K562 (cell line): ENCODE results near the gene PRDX3.

ENCODE experiments used
- EP300 ChIP-seq: IDR thresholded peaks from 2 replicates; pipeline ENCODE4 v1.6.1; 2012; ENCODE audit warnings: low read length, improper control_type of control experiment
- KDM5B ChIP-seq: fragments of 200-600 bp; sonication (generic); IDR thresholded peaks from 2 replicates; pipeline ENCODE4 v1.6.1; 2012; ENCODE audit warnings: low read depth, mild to moderate bottlenecking, moderate library complexity, low read length, control low read depth, inconsistent platforms; ENCODE audit not compliant: insufficient replicate concordance
- POLR2A ChIP-seq: fragments of 450-650 bp; conservative IDR thresholded peaks from 2 replicates; pipeline ENCODE4 v1.6.1; 2016
- RBM17 ChIP-seq: fragments of 200-400 bp; formaldehyde crosslinking; IDR thresholded peaks from 2 replicates; pipeline ENCODE4 v1.6.1; 2017; ENCODE audit warnings: low read depth, mild to moderate bottlenecking, low read length, borderline replicate concordance
- SIRT6 ChIP-seq: IDR thresholded peaks from one replicate; pipeline ENCODE4 v1.6.1; 2012; ENCODE audit warnings: low read depth, mild to moderate bottlenecking, control low read depth, inconsistent platforms, low read length, moderate library complexity
- SMAD1 ChIP-seq: fragments of 150-350 bp; IDR thresholded peaks from 2 replicates; pipeline ENCODE4 v1.6.1; 2014; ENCODE audit warnings: low read length, low read depth; ENCODE audit not compliant: partially characterized antibody
- ZFX ChIP-seq: sonication (generic); formaldehyde crosslinking; IDR thresholded peaks from 2 replicates; pipeline ENCODE4 v1.8.0; 2022; ENCODE audit warnings: mild to moderate bottlenecking, missing genetic modification reagents, moderate library complexity
- ZNF311 ChIP-seq: fragments of 250-450 bp; sonication (Bioruptor Pico); IDR thresholded peaks from 2 replicates; pipeline ENCODE4 v1.4.0; 2020; ENCODE audit warnings: mild to moderate bottlenecking, moderate library complexity
- ZNF316 ChIP-seq: fragments of 450-650 bp; IDR thresholded peaks from 2 replicates; pipeline ENCODE4 v1.6.1; 2016
- ZNF408 ChIP-seq: fragments of 250-450 bp; sonication (Bioruptor Pico); IDR thresholded peaks from 2 replicates; pipeline ENCODE4 v1.4.0; 2020; ENCODE audit warnings: low read depth, mild to moderate bottlenecking, moderate library complexity
- TF ChIP-seq, protein P1 (sequence below), 2 experiments: fragments of 450-650 bp in 1 of 2; IDR thresholded peaks; 2 replicates each; pipeline ENCODE4 v1.6.1; 2011 to 2017; ENCODE audit warnings: low read depth in 2 of 2, antibody characterized with exemption in 1 of 2, borderline replicate concordance in 1 of 2, low read length in 1 of 2, mild to moderate bottlenecking in 1 of 2, mixed read lengths in 1 of 2; ENCODE audit not compliant: control insufficient read depth in 1 of 2
- TF ChIP-seq, protein P2 (sequence below): fragments of 450-650 bp; IDR thresholded peaks from 2 replicates; pipeline ENCODE4 v1.6.1; 2016; ENCODE audit warnings: mild to moderate bottlenecking

- TF ChIP-seq RBM17 (no peak), EP300 (no peak), POLR2A (no peak), ZNF316 (no peak), ZNF311 (CRISPR knock-in tag) (no peak), KDM5B (no peak), ZNF408 (CRISPR knock-in tag) (no peak), SIRT6 (no peak), ZFX (CRISPR knock-in tag) (no peak), SMAD1 (no peak)
- TF ChIP-seq, protein P1, sequence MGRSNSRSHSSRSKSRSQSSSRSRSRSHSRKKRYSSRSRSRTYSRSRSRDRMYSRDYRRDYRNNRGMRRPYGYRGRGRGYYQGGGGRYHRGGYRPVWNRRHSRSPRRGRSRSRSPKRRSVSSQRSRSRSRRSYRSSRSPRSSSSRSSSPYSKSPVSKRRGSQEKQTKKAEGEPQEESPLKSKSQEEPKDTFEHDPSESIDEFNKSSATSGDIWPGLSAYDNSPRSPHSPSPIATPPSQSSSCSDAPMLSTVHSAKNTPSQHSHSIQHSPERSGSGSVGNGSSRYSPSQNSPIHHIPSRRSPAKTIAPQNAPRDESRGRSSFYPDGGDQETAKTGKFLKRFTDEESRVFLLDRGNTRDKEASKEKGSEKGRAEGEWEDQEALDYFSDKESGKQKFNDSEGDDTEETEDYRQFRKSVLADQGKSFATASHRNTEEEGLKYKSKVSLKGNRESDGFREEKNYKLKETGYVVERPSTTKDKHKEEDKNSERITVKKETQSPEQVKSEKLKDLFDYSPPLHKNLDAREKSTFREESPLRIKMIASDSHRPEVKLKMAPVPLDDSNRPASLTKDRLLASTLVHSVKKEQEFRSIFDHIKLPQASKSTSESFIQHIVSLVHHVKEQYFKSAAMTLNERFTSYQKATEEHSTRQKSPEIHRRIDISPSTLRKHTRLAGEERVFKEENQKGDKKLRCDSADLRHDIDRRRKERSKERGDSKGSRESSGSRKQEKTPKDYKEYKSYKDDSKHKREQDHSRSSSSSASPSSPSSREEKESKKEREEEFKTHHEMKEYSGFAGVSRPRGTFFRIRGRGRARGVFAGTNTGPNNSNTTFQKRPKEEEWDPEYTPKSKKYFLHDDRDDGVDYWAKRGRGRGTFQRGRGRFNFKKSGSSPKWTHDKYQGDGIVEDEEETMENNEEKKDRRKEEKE (IDR thresholded peaks at IDR 0.05; ENCODE audit: borderline replicate concordance in 1 of 2, control insufficient read depth in 1 of 2, low read depth in 2 of 2, low read length in 1 of 2) = no peak
- TF ChIP-seq, protein P2, sequence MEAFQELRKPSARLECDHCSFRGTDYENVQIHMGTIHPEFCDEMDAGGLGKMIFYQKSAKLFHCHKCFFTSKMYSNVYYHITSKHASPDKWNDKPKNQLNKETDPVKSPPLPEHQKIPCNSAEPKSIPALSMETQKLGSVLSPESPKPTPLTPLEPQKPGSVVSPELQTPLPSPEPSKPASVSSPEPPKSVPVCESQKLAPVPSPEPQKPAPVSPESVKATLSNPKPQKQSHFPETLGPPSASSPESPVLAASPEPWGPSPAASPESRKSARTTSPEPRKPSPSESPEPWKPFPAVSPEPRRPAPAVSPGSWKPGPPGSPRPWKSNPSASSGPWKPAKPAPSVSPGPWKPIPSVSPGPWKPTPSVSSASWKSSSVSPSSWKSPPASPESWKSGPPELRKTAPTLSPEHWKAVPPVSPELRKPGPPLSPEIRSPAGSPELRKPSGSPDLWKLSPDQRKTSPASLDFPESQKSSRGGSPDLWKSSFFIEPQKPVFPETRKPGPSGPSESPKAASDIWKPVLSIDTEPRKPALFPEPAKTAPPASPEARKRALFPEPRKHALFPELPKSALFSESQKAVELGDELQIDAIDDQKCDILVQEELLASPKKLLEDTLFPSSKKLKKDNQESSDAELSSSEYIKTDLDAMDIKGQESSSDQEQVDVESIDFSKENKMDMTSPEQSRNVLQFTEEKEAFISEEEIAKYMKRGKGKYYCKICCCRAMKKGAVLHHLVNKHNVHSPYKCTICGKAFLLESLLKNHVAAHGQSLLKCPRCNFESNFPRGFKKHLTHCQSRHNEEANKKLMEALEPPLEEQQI = no peak
Observed at GRCh38 chr10:119219871-119220270, 41.3 kb upstream of the PRDX3 start.
